ENCODE data around the gene ATP8A1.

Gene ATP8A1

GRCh38 chr4:42627885-42628646 lies 28.8 kb downstream of the ATP8A1 start:
- Mint-ChIP-seq H3K36me3 (peaks cover 7 to 11% of the 10 kb centered on the region in 2 donors), H3K4me3 (peak overlapping the region; percentile 67 to 68), H3K9me3 (peaks cover 0 to 6% of the 10 kb centered on the region in 2 donors), H3K4me1 (peaks cover 39 to 70% of the 10 kb centered on the region in 2 donors), H3K27me3 (no peaks in the 10 kb centered on the region), H3K27ac (peak overlapping the region; percentile 86)
- DNase-seq = peak; percentile 78
- ATAC-seq (replicated peaks) = peak; percentile 90 to 91

GRCh38 chr4:42626629-42627146 lies 30.2 kb downstream of the ATP8A1 start:
- DNase-seq = no peak
- H3K9me3 Mint-ChIP-seq = peaks cover 0 to 4% of the 10 kb centered on the region in 2 donors
- peak overlapping the region; percentile 86 for H3K27ac Mint-ChIP-seq
- no peak for ATAC-seq (replicated peaks)
- peak overlapping the region in 1 of 2 donors; percentile 11 for H3K4me3 Mint-ChIP-seq
- peaks cover 34 to 61% of the 10 kb centered on the region in 2 donors for H3K4me1 Mint-ChIP-seq
- H3K27me3 Mint-ChIP-seq = no peaks in the 10 kb centered on the region
- H3K36me3 Mint-ChIP-seq = peaks cover 15 to 17% of the 10 kb centered on the region in 2 donors

- H3K4me3 Mint-ChIP-seq = no peak overlapping the region
- no peak for ATAC-seq (replicated peaks)
- peaks cover 13 to 19% of the 10 kb centered on the region in 2 donors for H3K36me3 Mint-ChIP-seq
- no peak overlapping the region for H3K27ac Mint-ChIP-seq
- no peaks in the 10 kb centered on the region for H3K27me3 Mint-ChIP-seq
- peaks cover 0 to 2% of the 10 kb centered on the region in 2 donors for H3K9me3 Mint-ChIP-seq
- DNase-seq = no peak
- peaks cover 31 to 54% of the 10 kb centered on the region in 2 donors for H3K4me1 Mint-ChIP-seq
Measured at GRCh38 chr4:42625329-42625728, 31.6 kb downstream of the ATP8A1 start.

- Mint-ChIP-seq H3K36me3 (peaks cover 16 to 26% of the 10 kb centered on the region in 2 donors), H3K27me3 (no peaks in the 10 kb centered on the region), H3K4me1 (peaks cover 31 to 54% of the 10 kb centered on the region in 2 donors), H3K27ac (no peak overlapping the region), H3K9me3 (peaks cover 0 to 2% of the 10 kb centered on the region in 2 donors), H3K4me3 (no peak overlapping the region)
- DNase-seq (no peak), ATAC-seq (replicated peaks) (no peak)
Measured at GRCh38 chr4:42624551-42624950, 32.4 kb downstream of the ATP8A1 start.

GRCh38 chr4:42618023-42618422 lies 38.9 kb downstream of the ATP8A1 start:
- Mint-ChIP-seq H3K4me3 (no peak overlapping the region), H3K27ac (no peak overlapping the region), H3K9me3 (peaks cover 0 to 1% of the 10 kb centered on the region in 2 donors), H3K27me3 (no peaks in the 10 kb centered on the region), H3K36me3 (peaks cover 18 to 44% of the 10 kb centered on the region in 2 donors), H3K4me1 (peaks cover 0 to 2% of the 10 kb centered on the region in 2 donors)
- DNase-seq = no peak
- no peak for ATAC-seq (replicated peaks)

- Mint-ChIP-seq H3K4me3 (no peak overlapping the region), H3K36me3 (peaks cover 13 to 42% of the 10 kb centered on the region in 2 donors), H3K27me3 (no peaks in the 10 kb centered on the region), H3K9me3 (peaks cover 0 to 1% of the 10 kb centered on the region in 2 donors), H3K4me1 (peaks cover 0 to 2% of the 10 kb centered on the region in 2 donors), H3K27ac (no peak overlapping the region)
- no peak for DNase-seq
- ATAC-seq (replicated peaks) = no peak
Measured at GRCh38 chr4:42617030-42617429, 39.9 kb downstream of the ATP8A1 start.

- Mint-ChIP-seq H3K27me3 (no peaks in the 10 kb centered on the region), H3K36me3 (peaks cover 12 to 42% of the 10 kb centered on the region in 2 donors), H3K4me1 (peaks cover 0 to 2% of the 10 kb centered on the region in 2 donors), H3K27ac (no peak overlapping the region), H3K4me3 (no peak overlapping the region), H3K9me3 (peaks cover 0 to 1% of the 10 kb centered on the region in 2 donors)
- DNase-seq (no peak), ATAC-seq (replicated peaks) (no peak)
Measured at GRCh38 chr4:42616572-42616971, 40.3 kb downstream of the ATP8A1 start.

GRCh38 chr4:42615131-42615763 lies 41.7 kb downstream of the ATP8A1 start:
- Mint-ChIP-seq H3K27ac (no peak overlapping the region), H3K4me3 (no peak overlapping the region), H3K27me3 (no peaks in the 10 kb centered on the region), H3K9me3 (peaks cover 0 to 1% of the 10 kb centered on the region in 2 donors), H3K4me1 (peaks cover 2 to 4% of the 10 kb centered on the region in 2 donors), H3K36me3 (peaks cover 21 to 49% of the 10 kb centered on the region in 2 donors)
- DNase-seq = no peak
- no peak for ATAC-seq (replicated peaks)

GRCh38 chr4:42612898-42613297 lies 44.0 kb downstream of the ATP8A1 start:
- Mint-ChIP-seq H3K4me3 (no peak overlapping the region), H3K4me1 (peaks cover 4 to 7% of the 10 kb centered on the region in 2 donors), H3K36me3 (peaks cover 28 to 43% of the 10 kb centered on the region in 2 donors), H3K9me3 (peaks cover 0 to 1% of the 10 kb centered on the region in 2 donors), H3K27me3 (no peaks in the 10 kb centered on the region), H3K27ac (no peak overlapping the region)
- DNase-seq = no peak
- no peak for ATAC-seq (replicated peaks)

GRCh38 chr4:42610941-42611340 lies 46.0 kb downstream of the ATP8A1 start:
- H3K4me3 Mint-ChIP-seq = no peak overlapping the region
- no peaks in the 10 kb centered on the region for H3K27me3 Mint-ChIP-seq
- H3K36me3 Mint-ChIP-seq = peaks cover 29 to 40% of the 10 kb centered on the region in 2 donors
- no peak overlapping the region for H3K27ac Mint-ChIP-seq
- H3K9me3 Mint-ChIP-seq = peaks cover 0 to 1% of the 10 kb centered on the region in 2 donors
- peaks cover 4 to 8% of the 10 kb centered on the region in 2 donors for H3K4me1 Mint-ChIP-seq
- DNase-seq (no peak), ATAC-seq (replicated peaks) (no peak)

- no peak overlapping the region for H3K4me3 Mint-ChIP-seq
- no peak overlapping the region for H3K27ac Mint-ChIP-seq
- no peaks in the 10 kb centered on the region for H3K27me3 Mint-ChIP-seq
- no peaks in the 10 kb centered on the region for H3K9me3 Mint-ChIP-seq
- ATAC-seq (replicated peaks) (no peak), DNase-seq (no peak)
- H3K36me3 Mint-ChIP-seq = peaks cover 32 to 47% of the 10 kb centered on the region in 2 donors
- H3K4me1 Mint-ChIP-seq = peaks cover 12 to 14% of the 10 kb centered on the region in 2 donors
Measured at GRCh38 chr4:42609051-42609450, 47.9 kb downstream of the ATP8A1 start.

GRCh38 chr4:42608551-42608950 lies 48.4 kb downstream of the ATP8A1 start:
- Mint-ChIP-seq H3K36me3 (peaks cover 35 to 50% of the 10 kb centered on the region in 2 donors), H3K27ac (no peak overlapping the region), H3K4me1 (peaks cover 15 to 17% of the 10 kb centered on the region in 2 donors), H3K9me3 (no peaks in the 10 kb centered on the region), H3K4me3 (no peak overlapping the region), H3K27me3 (no peaks in the 10 kb centered on the region)
- no peak for ATAC-seq (replicated peaks)
- no peak for DNase-seq

- Mint-ChIP-seq H3K36me3 (peaks cover 35 to 48% of the 10 kb centered on the region in 2 donors), H3K27me3 (no peaks in the 10 kb centered on the region), H3K9me3 (no peaks in the 10 kb centered on the region), H3K4me1 (peaks cover 15 to 17% of the 10 kb centered on the region in 2 donors), H3K4me3 (no peak overlapping the region), H3K27ac (no peak overlapping the region)
- ATAC-seq (replicated peaks) (no peak), DNase-seq (no peak)
Measured at GRCh38 chr4:42607011-42607726, 49.7 kb downstream of the ATP8A1 start.

- H3K4me3 Mint-ChIP-seq = no peak overlapping the region
- no peak overlapping the region for H3K27ac Mint-ChIP-seq
- no peaks in the 10 kb centered on the region for H3K9me3 Mint-ChIP-seq
- H3K4me1 Mint-ChIP-seq = peaks cover 19% of the 10 kb centered on the region in 2 donors
- no peak for DNase-seq
- ATAC-seq (replicated peaks) = no peak
- no peaks in the 10 kb centered on the region for H3K27me3 Mint-ChIP-seq
- H3K36me3 Mint-ChIP-seq = peaks cover 23 to 31% of the 10 kb centered on the region in 2 donors
Measured at GRCh38 chr4:42605264-42605663, 51.6 kb downstream of the ATP8A1 start.
